ENCODE data around the gene DPM3. TPM values are rescaled to one million over a fixed set of nuclear protein-coding genes. Genes with fewer than 3 reads are reported as not detected.

DPM3 gene
- total and polyA plus RNA-seq, 9 of the 15 experiments (the other 6 are each of a cell fraction or from before 2014, with no cell fraction given): 3.7 to 120 (median 36.4) TPM

DNA sequence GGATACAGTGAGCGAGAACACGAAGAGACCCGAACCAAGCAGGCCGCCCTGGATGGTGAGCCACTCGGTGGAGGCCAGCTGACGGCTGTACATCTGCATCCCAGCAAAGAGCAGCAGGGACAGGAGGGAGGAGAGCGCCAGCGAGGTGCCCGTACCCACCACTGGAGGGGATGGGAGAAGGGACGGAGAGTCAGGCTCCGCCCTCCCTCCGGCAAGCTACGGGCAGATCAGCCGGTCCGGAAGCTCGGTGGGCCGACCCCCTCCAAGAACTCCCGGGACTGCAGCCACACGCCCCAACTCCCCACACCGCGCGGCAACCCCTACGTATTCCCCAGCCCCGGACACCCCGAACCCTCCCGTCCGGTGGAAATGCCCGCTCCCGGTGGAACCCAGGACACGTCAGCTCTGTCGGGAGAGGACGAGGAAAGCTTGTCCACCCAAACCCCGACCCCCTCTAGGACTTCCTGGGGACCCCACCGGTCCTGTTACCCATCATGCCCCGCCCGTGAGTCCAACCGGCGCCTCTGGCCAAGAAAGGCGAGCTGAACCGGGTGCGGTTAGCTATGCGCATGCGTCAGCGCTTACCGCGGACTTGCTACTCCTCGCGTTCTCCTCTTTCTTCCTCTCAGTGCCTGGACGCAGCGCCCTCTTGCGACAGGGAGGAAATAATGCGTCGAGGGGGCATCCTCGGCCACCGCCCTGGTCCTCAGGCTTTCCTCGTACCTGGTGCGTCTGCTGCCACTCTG lies 32.6 kb upstream of the DPM3 start, which contains the start of gene KRTCAP2 (continued):
- TF ChIP-seq NFE2L1 (tag; IDR thresholded peaks at IDR 0.05; ENCODE audit: borderline replicate concordance, low read depth): no peak
- TF ChIP-seq SETDB1 (IDR thresholded peaks at IDR 0.05; ENCODE audit: low read length): peak; percentile 29
- no peak for TF ChIP-seq FOXJ2 (tag; IDR thresholded peaks at IDR 0.05)
- TF ChIP-seq FOXK2 (conservative IDR thresholded peaks at IDR 0.05 in 1 of 2, IDR thresholded peaks at IDR 0.05 in 1 of 2; ENCODE audit: low read depth in 2 of 2): peak in 1 of 2 experiments; percentile 21; a peak in 2 of 4 replicates

DNA sequence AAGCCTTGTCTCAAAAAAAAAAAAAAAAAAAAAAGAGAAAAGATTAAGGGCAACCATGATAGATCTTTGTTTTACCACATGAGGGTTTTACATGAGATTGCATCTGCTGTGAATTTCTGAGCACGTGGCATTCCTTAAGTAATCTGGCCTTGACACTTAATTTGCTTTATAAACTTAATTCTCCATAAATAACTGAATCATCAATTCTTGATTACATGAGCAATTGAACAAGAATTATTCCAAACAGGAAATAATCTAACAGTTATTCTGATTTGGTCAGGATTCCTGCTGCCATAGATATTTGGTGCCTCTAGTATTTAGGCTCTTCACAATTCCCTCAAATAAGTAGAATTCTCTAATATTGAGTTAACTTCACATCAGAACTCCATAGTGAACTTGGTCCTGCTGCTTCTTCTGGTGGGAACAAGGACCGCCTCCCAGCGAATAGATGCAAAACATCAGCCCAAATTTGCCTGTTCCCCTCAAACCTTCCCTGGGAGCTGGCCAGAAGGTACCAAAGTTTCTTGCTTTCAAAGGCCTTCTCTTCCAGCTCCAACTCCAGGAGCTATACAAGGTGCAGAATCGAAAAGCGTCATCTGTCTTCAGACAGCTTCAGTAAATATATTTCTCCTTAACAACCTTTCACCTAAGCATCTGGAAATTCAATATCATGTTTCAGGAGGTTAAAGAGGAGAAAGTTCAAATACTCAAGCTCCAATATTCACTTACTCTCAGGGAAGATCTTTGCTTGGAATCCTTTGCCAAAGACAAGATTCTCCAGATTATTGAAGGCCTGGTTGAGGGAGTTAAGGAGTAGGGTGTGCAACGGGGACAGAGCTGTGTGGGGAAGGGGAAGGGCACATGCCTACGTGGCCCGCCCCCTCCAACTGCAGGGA lies 31.8 kb upstream of the DPM3 start:
- Histone ChIP-seq H3K27ac (ENCODE audit: extremely low read depth, low read depth, low read length) (peak overlapping the region; percentile 89), H3K9me3 (replicated peaks; ENCODE audit: control insufficient read depth, insufficient read depth, low read depth, low read length) (no peaks in the 10 kb centered on the region), H2AFZ (ENCODE audit: low read depth, low read length) (peak overlapping the region; percentile 94), H3K36me3 (ENCODE audit: control insufficient read depth, insufficient read depth, low read length) (peaks cover 35% of the 10 kb centered on the region), H3K4me2 (ENCODE audit: insufficient read depth, low read length) (peak overlapping the region; percentile 97), H4K20me1 (replicated peaks; ENCODE audit: control insufficient read depth, insufficient read depth, low read length) (no peaks in the 10 kb centered on the region), H3K9me1 (ENCODE audit: control insufficient read depth, insufficient read depth, low read length) (no peaks in the 10 kb centered on the region), H3K9ac (ENCODE audit: insufficient read depth in 1 of 2, low read depth in 2 of 2, low read length in 2 of 2) (peak overlapping the region; percentile 89 to 93), H3K4me3 (peak overlapping the region; percentile 83), H3K79me2 (ENCODE audit: control insufficient read depth, insufficient read depth, low read length) (peaks cover 15% of the 10 kb centered on the region), H3K27me3 (ENCODE audit: control insufficient read depth in 2 of 2, insufficient read depth in 2 of 2, low read length in 2 of 2) (no peaks in the 10 kb centered on the region), H3K4me1 (replicated peaks in 1 of 2; ENCODE audit: control insufficient read depth in 2 of 2, insufficient read depth in 2 of 2, low read length in 2 of 2) (peaks cover 18 to 45% of the 10 kb centered on the region in 2 experiments; a peak in 4 of 5 replicates)
- BruUV-seq (replicated peaks): no TSS peak
- WGBS (ENCODE audit: insufficient coverage, low coverage, missing lambda C conversion rate): 5% methylated on average over 8 of the region's 8 CpGs
- ATAC-seq: peak; percentile 62
- POLR2A ChIA-PET: interaction anchor here (0.5 to 2.6 kb wide), 9 partner anchors 18 to 1205 kb away, joined by 3 to 12 read pairs (median 4); partner anchors contain the start of gene ADAM15
- intact Hi-C loops (cut with micrococcal nuclease) (no loop called here), in situ Hi-C loops (cut with MboI) (no loop called here)
- CTCF ChIA-PET (ENCODE audit: low intra/inter-chr PET ratio): interaction anchor here (1.0 to 1.5 kb wide), 2 partner anchors 22 to 81 kb away, joined by 3 to 7 read pairs; no protein-coding TSS in a partner anchor
- no peak for DNase-seq (ENCODE audit: extremely low read depth in 1 of 4, low spot score in 3 of 4)
- no peak for FAIRE-seq
- peak; percentile 76 for TF ChIP-seq C11orf30 (IDR thresholded peaks at IDR 0.05; ENCODE audit: low read depth)
- TF ChIP-seq, protein P1, sequence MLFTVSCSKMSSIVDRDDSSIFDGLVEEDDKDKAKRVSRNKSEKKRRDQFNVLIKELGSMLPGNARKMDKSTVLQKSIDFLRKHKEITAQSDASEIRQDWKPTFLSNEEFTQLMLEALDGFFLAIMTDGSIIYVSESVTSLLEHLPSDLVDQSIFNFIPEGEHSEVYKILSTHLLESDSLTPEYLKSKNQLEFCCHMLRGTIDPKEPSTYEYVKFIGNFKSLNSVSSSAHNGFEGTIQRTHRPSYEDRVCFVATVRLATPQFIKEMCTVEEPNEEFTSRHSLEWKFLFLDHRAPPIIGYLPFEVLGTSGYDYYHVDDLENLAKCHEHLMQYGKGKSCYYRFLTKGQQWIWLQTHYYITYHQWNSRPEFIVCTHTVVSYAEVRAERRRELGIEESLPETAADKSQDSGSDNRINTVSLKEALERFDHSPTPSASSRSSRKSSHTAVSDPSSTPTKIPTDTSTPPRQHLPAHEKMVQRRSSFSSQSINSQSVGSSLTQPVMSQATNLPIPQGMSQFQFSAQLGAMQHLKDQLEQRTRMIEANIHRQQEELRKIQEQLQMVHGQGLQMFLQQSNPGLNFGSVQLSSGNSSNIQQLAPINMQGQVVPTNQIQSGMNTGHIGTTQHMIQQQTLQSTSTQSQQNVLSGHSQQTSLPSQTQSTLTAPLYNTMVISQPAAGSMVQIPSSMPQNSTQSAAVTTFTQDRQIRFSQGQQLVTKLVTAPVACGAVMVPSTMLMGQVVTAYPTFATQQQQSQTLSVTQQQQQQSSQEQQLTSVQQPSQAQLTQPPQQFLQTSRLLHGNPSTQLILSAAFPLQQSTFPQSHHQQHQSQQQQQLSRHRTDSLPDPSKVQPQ (CRISPR knock-in tag; IDR thresholded peaks at IDR 0.05; ENCODE audit: borderline replicate concordance): no peak
- TF ChIP-seq SIN3A (IDR thresholded peaks at IDR 0.05; ENCODE audit: borderline replicate concordance in 2 of 2, control insufficient read depth in 1 of 2, low read depth in 2 of 2, low read length in 2 of 2): 0 out of 4 replicates have a peak, but pooled peaks of 1 of the 2 experiments have one; percentile 54
- 0 out of 2 replicates have a peak, but pooled peaks have one; percentile 25 for TF ChIP-seq ZNF263 (CRISPR knock-in tag; IDR thresholded peaks at IDR 0.05; ENCODE audit: borderline replicate concordance)
- TF ChIP-seq ZNF316 (IDR thresholded peaks at IDR 0.05): peak; percentile 85
- TF ChIP-seq CREM (IDR thresholded peaks at IDR 0.05; ENCODE audit: low read depth): peak; percentile 54; the same call in 1 of the 2 replicates
- TF ChIP-seq MAFF (IDR thresholded peaks at IDR 0.05; ENCODE audit: low read length): peak; percentile 19; the same call in 1 of the 2 replicates
- TF ChIP-seq CBX3 (IDR thresholded peaks at IDR 0.05; ENCODE audit: borderline replicate concordance in 1 of 2, low read length in 2 of 2): 0 out of 3 replicates have a peak, but pooled peaks of 1 of the 2 experiments have one; percentile 5
- no peak for TF ChIP-seq HLTF (IDR thresholded peaks at IDR 0.05)
- peak; percentile 41; the same call in 1 of the 2 replicates for TF ChIP-seq MAFG (tag; conservative IDR thresholded peaks at IDR 0.05)
- no peak for TF ChIP-seq ETV6 (IDR thresholded peaks at IDR 0.05; ENCODE audit: borderline replicate concordance in 1 of 2, low read depth in 2 of 2, low read length in 1 of 2)
- peak; percentile 60; the same call in 1 of the 2 replicates for TF ChIP-seq ETV6 (CRISPR knock-in tag; IDR thresholded peaks at IDR 0.05; ENCODE audit: borderline replicate concordance)

All from K562 (cell line).